ENCODE measurements around the gene REXO1. TPM values are rescaled to one million over a fixed set of nuclear protein-coding genes. Genes with fewer than 3 reads are reported as not detected.

REXO1 gene
- total RNA-seq, 1 donor from 2014 or later, result 40.8 TPM

DNA sequence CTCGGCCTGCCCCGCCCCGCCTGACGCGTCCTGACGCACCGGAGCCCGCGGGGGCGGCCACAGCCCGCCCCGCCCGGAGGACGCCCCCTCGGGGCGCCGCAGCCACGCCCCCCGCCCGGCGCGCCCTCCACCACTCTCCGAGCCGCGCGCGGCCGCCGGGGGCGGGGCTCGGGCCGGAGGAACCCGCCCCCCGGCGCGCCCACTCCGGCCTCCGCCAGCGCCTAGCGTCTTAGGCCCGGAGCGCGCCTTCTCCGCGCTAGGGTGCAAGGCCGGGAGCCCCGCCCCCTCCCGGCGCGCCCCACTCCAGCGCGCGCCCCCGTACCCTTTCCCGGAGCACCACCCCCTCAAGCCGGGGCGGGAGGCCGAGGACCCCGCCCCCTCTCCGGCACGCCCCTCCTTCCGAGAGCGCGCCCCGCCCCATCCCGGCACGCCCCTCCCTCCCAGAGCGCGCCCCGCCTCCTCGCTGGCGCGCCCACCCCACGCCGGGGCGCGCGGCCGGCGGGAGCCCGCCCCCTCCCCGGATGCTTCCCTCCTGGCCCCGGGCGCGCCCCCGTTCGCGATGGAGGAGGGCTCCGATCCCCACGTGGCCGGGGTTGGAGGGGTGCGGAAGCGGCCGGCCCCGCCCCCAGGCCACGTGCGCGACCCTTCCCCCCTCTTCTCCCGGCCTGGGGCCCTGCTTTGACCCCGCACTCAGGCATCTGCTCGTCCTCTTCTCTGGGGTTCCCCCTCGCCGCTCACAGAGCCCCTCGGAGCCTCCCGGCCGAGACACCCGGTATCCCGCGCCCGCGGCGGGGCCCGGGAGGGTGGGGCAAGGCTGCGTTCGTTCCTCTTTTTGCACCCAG lies 15.6 kb upstream of the REXO1 start:
- no peak overlapping the region for H3K27ac Mint-ChIP-seq (ENCODE audit: unreplicated experiment)
- peak overlapping the region; percentile 81 for H3K4me3 Mint-ChIP-seq
- TF ChIP-seq, protein P1, sequence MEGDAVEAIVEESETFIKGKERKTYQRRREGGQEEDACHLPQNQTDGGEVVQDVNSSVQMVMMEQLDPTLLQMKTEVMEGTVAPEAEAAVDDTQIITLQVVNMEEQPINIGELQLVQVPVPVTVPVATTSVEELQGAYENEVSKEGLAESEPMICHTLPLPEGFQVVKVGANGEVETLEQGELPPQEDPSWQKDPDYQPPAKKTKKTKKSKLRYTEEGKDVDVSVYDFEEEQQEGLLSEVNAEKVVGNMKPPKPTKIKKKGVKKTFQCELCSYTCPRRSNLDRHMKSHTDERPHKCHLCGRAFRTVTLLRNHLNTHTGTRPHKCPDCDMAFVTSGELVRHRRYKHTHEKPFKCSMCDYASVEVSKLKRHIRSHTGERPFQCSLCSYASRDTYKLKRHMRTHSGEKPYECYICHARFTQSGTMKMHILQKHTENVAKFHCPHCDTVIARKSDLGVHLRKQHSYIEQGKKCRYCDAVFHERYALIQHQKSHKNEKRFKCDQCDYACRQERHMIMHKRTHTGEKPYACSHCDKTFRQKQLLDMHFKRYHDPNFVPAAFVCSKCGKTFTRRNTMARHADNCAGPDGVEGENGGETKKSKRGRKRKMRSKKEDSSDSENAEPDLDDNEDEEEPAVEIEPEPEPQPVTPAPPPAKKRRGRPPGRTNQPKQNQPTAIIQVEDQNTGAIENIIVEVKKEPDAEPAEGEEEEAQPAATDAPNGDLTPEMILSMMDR (conservative IDR thresholded peaks at IDR 0.05), result no peak
- H3K4me1 Mint-ChIP-seq, result peaks cover 22% of the 10 kb centered on the region
- peak; percentile 86 for DNase-seq (ENCODE audit: low read depth, low spot score)
- H3K36me3 Mint-ChIP-seq (ENCODE audit: low read depth), result no peaks in the 10 kb centered on the region
- peaks cover 25% of the 10 kb centered on the region for H3K27me3 Mint-ChIP-seq (ENCODE audit: low read depth)
- H3K9me3 Mint-ChIP-seq, result no peaks in the 10 kb centered on the region

DNA sequence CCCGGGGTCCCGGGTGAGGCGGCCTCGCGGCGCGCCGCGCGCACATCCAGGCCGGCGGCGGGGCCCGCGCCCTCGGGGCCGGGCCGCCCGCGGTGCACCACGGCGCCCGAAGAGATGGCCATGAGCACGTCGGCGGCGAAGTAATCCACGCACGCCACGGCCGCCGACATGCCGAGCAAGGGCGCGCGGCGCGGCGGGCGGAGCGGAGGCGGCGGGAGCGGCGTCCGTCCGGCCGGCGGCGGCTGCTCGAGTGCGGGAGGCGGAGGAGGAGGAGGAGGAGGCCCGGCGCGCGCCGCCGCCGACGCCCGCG lies 15.0 kb upstream of the REXO1 start, which contains the start of gene KLF16:
Gene KLF16, minus strand, starts transcription at position 252 of the 310 bp plus-strand sequence. Its CDS starts 82 bp downstream, at position 170.
- H3K4me3 Mint-ChIP-seq, result peak within 1 kb of the TSS; percentile 81
- H3K9me3 Mint-ChIP-seq, result no peaks in the 10 kb centered on the region
- H3K4me1 Mint-ChIP-seq, result peaks cover 22% of the 10 kb centered on the region
- H3K27me3 Mint-ChIP-seq (ENCODE audit: low read depth), result peaks cover 25% of the 10 kb centered on the region
- H3K27ac Mint-ChIP-seq (ENCODE audit: unreplicated experiment), result no peak within 1 kb of the TSS
- no peak for DNase-seq (ENCODE audit: low read depth, low spot score)
- no peaks in the 10 kb centered on the region for H3K36me3 Mint-ChIP-seq (ENCODE audit: low read depth)
- TF ChIP-seq, protein P1 (conservative IDR thresholded peaks at IDR 0.05), result no peak

DNA sequence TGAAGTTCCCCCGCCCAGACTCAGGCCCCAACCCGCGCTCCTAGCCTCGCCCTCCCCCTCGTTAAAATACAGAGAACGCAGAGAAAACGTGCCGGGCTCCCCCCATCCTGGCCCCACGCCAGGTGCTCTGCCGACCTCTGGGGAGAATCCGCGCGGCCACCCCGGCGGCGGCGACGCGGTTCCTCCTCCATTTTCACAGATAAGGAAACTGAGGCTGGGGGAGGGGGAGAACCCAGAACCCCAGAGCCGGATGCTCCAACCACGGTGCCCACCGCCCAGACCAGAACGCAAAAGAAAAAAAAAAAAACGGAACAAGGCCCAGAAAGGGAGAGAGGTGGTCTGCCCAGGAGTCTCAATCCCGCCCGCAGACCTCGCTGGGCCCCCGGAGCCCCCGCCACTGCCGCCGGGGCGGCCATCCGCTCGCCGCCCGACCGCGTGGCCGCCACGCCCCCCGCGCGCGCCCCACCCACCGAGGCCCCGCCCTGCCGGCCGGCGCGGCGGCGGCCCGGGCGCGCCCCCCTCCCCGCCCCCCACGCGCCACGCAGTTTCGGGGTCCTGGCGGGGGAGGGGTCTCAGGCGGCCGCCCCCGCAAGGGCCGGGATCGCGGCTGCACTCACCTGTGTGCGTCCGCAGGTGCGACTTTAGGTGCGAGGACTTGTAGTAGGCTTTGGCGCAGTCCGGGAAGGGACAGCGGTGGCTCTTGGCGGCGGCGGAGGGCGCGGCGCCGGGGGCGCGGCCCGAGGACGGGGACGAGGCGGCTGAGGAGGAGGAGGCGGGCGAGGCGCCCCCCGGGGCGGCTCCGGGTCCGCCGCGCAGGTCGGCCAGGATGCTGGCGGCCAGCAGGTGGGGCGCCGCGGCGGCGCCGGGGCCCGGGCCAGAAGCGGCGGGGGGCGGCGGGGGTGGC lies 14.4 kb upstream of the REXO1 start:
- DNase-seq (ENCODE audit: low read depth, low spot score), result no peak
- H3K4me3 Mint-ChIP-seq, result peak overlapping the region; percentile 80
- H3K36me3 Mint-ChIP-seq (ENCODE audit: low read depth), result no peaks in the 10 kb centered on the region
- H3K9me3 Mint-ChIP-seq, result no peaks in the 10 kb centered on the region
- TF ChIP-seq, protein P1 (conservative IDR thresholded peaks at IDR 0.05), result no peak
- H3K27ac Mint-ChIP-seq (ENCODE audit: unreplicated experiment), result no peak overlapping the region
- H3K27me3 Mint-ChIP-seq (ENCODE audit: low read depth), result peaks cover 25% of the 10 kb centered on the region
- H3K4me1 Mint-ChIP-seq, result peaks cover 18% of the 10 kb centered on the region

DNA sequence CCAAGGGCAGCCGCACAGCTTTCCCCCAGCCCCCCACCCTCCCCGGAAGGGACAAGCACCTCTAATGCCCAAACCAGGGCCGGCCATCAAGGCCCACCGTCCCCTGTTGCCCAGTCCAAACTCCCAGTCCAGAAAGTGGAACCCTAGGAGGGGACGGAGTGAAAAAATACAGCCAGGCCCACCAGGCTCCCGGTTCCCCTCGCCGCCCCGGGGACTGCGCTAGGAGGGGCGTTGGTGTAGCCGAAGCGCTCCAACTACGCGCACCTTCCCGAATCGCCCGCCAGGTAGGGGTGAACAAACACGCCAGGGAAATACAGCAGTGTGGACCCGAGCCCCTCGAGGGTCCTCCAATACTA lies 13.8 kb upstream of the REXO1 start:
- H3K27ac Mint-ChIP-seq (ENCODE audit: unreplicated experiment), result no peak overlapping the region
- TF ChIP-seq, protein P1 (conservative IDR thresholded peaks at IDR 0.05), result no peak
- H3K9me3 Mint-ChIP-seq, result no peaks in the 10 kb centered on the region
- H3K4me3 Mint-ChIP-seq, result peak overlapping the region; percentile 80
- DNase-seq (ENCODE audit: low read depth, low spot score), result no peak
- peaks cover 18% of the 10 kb centered on the region for H3K4me1 Mint-ChIP-seq
- no peaks in the 10 kb centered on the region for H3K36me3 Mint-ChIP-seq (ENCODE audit: low read depth)
- peaks cover 25% of the 10 kb centered on the region for H3K27me3 Mint-ChIP-seq (ENCODE audit: low read depth)

DNA sequence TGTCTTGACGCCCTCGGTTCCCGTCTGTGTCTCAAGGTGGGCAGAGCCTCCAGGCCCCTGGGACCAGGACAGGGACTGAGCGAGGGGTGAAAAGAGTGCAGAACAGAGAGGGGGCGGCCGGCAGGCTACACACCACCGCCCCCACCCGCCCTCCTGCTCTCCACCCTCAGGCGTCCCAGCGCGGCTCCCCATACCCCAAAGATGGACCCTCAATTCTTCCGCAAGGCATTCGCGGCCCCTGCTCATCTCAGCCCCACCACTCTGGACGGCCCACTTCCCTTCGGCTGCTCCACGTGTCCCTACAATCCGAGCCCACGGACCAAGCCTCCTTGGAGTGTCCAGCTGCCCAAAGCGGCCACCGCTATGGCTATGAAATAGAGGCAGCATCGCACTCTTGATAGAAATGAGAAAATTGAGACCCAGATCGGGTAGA lies 13.3 kb upstream of the REXO1 start:
- peaks cover 18% of the 10 kb centered on the region for H3K4me1 Mint-ChIP-seq
- no peaks in the 10 kb centered on the region for H3K9me3 Mint-ChIP-seq
- H3K4me3 Mint-ChIP-seq, result peak overlapping the region; percentile 80
- H3K36me3 Mint-ChIP-seq (ENCODE audit: low read depth), result no peaks in the 10 kb centered on the region
- H3K27ac Mint-ChIP-seq (ENCODE audit: unreplicated experiment), result no peak overlapping the region
- peaks cover 25% of the 10 kb centered on the region for H3K27me3 Mint-ChIP-seq (ENCODE audit: low read depth)
- TF ChIP-seq, protein P1 (conservative IDR thresholded peaks at IDR 0.05), result no peak
- no peak for DNase-seq (ENCODE audit: low read depth, low spot score)

All from neural crest cell (in vitro differentiated cells).